Body of pancreas (tissue), 4 donors: ENCODE measurements around the gene ITGB1BP2. TPM values are rescaled to one million over a fixed set of nuclear protein-coding genes. Genes with fewer than 3 reads are reported as not detected.
"Not testable (repeated sequence)": the region's sequence is repeated elsewhere in the genome, so short reads cannot be mapped to it uniquely, and the experiment has no call there.

Experiments used
- ATAC-seq: fragments of 150-250 bp; one replicate; pipeline ENCODE4 v1.9.1; 2016
- DNase-seq, 4 donors: peaks; one replicate each; pipeline ENCODE4 v3.0.0-alpha.2; 2019
- H3K27ac ChIP-seq, 4 donors: fragments of 200-600 bp; sonication (generic); 1 replicate in 3 of 4; 2 replicates in 1 of 4; pipeline versions ENCODE4 v1.5.1 to v1.6.1; 2016 to 2019; ENCODE audit warnings: mild to moderate bottlenecking in 1 of 4, mixed read lengths in 1 of 4, moderate library complexity in 1 of 4
- H3K27me3 ChIP-seq, 2 donors: fragments of 200-600 bp; sonication (generic); one replicate each; pipeline ENCODE4 v1.6.0; 2016; ENCODE audit warnings: mild to moderate bottlenecking in 1 of 2
- H3K36me3 ChIP-seq, 2 donors: fragments of 200-600 bp; sonication (generic); replicated peaks in 1 of 2; 2 replicates each; pipeline ENCODE4 v1.5.1; 2016; ENCODE audit warnings: low read depth in 2 of 2; ENCODE audit not compliant: insufficient read depth in 1 of 2
- H3K4me1 ChIP-seq: fragments of 200-600 bp; sonication (generic); one replicate; pipeline ENCODE4 v1.6.0; 2016
- H3K4me3 ChIP-seq, 2 donors: fragments of 200-600 bp; sonication (generic); 1 replicate in 1 of 2; 2 replicates in 1 of 2; pipeline ENCODE4 v1.5.1; 2016 to 2019
- H3K9me3 ChIP-seq, 3 donors: fragments of 200-600 bp; sonication (generic); 1 replicate in 2 of 3; 2 replicates in 1 of 3; pipeline ENCODE4 v1.5.1; 2016
- CTCF ChIP-seq, 7 experiments: fragments of 450-650 bp in 4 of 7; fragments of 200-600 bp in 3 of 7; sonication (generic) in 3 of 7; IDR thresholded peaks; one replicate each; pipeline ENCODE4 v1.5.1; 2016 to 2019; ENCODE audit warnings: antibody characterized with exemption in 7 of 7
- POLR2A ChIP-seq, 3 donors: fragments of 450-650 bp; IDR thresholded peaks; one replicate each; pipeline ENCODE4 v1.6.1; 2016; ENCODE audit warnings: antibody characterized with exemption in 3 of 3, mild to moderate bottlenecking in 2 of 3
- WGBS, 2 donors: methylation state at CpG; one replicate each; pipeline ENCODE4 v1.1.5; 2017; 5-methylcytosine and 5-hydroxymethylcytosine counted together
- intact Hi-C: fragments of 100-400 bp; cut with DNase I; formaldehyde crosslinking; loops from one replicate; pipeline ENCODE4 v1.15.1; 2023
- total RNA-seq, 2 donors: library from RNA; depleted of rRNA; stranded (reverse); fragments of >200 nt; gene quantifications; one replicate each; pipeline ENCODE4 v1.1.0, GENCODE V29; 2016

Gene ITGB1BP2
- total RNA-seq, 2 donors from 2014 or later = 6.9 TPM; not detected in 1

GRCh38 chrX:71256051-71256450, 45.5 kb upstream of the ITGB1BP2 start:
- Histone ChIP-seq H3K27me3 (no peaks in the 10 kb centered on the region), H3K9me3 (no peaks in the 10 kb centered on the region), H3K27ac (peak overlapping the region in 3 of 4 donors; percentile 27 to 89 (median 88)), H3K4me1 (peaks cover 20% of the 10 kb centered on the region), H3K4me3 (no peak overlapping the region), H3K36me3 (no peaks in the 10 kb centered on the region)
- ATAC-seq (no peak), DNase-seq (no peak)
- intact Hi-C loops = no loop called here
- no peak for TF ChIP-seq CTCF (IDR thresholded peaks at IDR 0.05)
- TF ChIP-seq POLR2A (IDR thresholded peaks at IDR 0.05) = no peak
- WGBS, 2 donors = 73 to 86% methylated on average over 3 to 6 of the region's 6 CpGs

- Histone ChIP-seq H3K27ac (no peak overlapping the region), H3K4me3 (no peak overlapping the region), H3K27me3 (no peaks in the 10 kb centered on the region), H3K36me3 (no peaks in the 10 kb centered on the region), H3K9me3 (no peaks in the 10 kb centered on the region), H3K4me1 (peaks cover 20% of the 10 kb centered on the region)
- ATAC-seq (no peak), DNase-seq (no peak)
- intact Hi-C loops = no loop called here
- 92 to 100% methylated on average over 1 to 3 of the region's 4 CpGs for WGBS, 2 donors
- TF ChIP-seq POLR2A (IDR thresholded peaks at IDR 0.05) = no peak
- no peak for TF ChIP-seq CTCF (IDR thresholded peaks at IDR 0.05)
Measured at GRCh38 chrX:71256856-71257255, 44.7 kb upstream of the ITGB1BP2 start.

DNA sequence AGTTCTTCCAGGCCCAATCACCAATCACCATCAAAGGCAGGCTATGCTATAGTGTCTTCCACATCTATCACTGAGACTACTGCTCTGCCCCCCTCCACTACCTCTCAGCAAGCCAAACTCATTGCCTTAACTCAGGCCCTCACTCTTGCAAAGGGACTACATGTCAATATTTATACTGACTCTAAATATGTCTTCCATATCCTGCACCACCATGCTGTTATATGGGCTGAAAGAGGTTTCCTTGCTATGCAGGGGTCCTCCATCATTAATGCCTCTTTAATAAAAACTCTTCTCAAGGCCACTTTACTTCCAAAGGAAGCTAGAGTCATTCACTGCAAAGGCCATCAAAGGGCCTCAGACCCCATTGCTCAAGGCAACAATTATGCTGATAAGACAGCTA, 32.9 kb upstream of the ITGB1BP2 start:
- ATAC-seq, H3K9me3 ChIP-seq, intact Hi-C loops, H3K27ac ChIP-seq, H3K4me1 ChIP-seq, H3K36me3 ChIP-seq, H3K27me3 ChIP-seq, DNase-seq, H3K4me3 ChIP-seq: not testable (repeated sequence)

DNA sequence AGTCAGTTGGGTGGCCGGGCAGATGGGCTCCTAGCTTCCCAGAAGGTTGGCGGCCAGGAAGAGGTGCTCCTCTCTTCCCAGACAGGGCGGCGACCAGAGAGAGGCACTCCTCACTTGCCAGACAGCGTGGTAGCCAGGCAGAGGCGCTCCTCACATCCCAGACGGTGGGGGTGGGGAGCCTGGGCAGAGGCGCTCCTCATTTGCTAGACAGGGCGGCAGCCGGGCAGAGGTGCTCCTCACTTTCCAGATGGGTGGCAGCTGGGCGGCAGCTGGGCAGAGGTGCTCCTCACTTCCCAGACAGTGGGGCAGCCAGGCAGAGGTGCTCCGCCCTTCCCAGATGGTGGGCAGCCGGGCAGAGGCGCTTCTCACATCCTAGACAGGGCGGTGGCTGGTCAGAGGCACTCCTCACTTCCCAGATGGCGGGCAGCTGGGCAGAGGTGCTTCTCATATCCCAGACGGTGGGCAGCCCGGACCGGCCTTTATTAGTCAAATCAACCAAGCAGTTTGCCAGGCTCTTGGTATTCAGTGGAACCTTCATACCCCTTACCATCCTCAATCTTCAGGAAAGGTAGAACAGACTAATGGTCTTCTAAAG, 31.7 kb upstream of the ITGB1BP2 start:
- 96% methylated on average over 10 of the region's 19 CpGs; no CpG with 5 or more reads in 1 of the 2 donors for WGBS, 2 donors
- ATAC-seq = no peak
- Histone ChIP-seq H3K4me3 (no peak overlapping the region), H3K9me3 (no peaks in the 10 kb centered on the region), H3K27me3 (no peaks in the 10 kb centered on the region), H3K36me3 (no peaks in the 10 kb centered on the region), H3K4me1 (no peaks in the 10 kb centered on the region), H3K27ac (no peak overlapping the region)
- DNase-seq = no peak
- no peak for TF ChIP-seq CTCF (IDR thresholded peaks at IDR 0.05)
- no peak for TF ChIP-seq POLR2A (IDR thresholded peaks at IDR 0.05)
- intact Hi-C loops = no loop called here

DNA sequence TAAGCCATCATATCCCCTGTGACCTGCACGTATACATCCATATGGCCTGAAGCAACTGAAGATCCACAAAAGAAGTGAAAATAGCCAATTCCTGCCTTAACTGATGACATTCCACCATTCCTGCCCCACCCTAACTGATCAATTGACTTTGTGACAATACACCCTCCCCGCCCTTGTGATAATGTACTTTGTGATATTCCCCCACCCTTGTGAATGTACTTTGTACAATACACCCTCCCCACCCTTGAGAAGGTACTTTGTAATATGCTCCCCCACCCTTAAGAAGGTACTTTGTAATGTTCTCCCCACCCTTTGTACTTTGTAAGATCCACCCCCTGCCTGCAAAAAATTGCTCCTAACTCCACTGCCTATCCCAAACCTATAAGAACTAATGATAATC, 29.2 kb upstream of the ITGB1BP2 start:
- H3K36me3 ChIP-seq, ATAC-seq, H3K27ac ChIP-seq, H3K4me1 ChIP-seq, intact Hi-C loops, DNase-seq, H3K9me3 ChIP-seq, H3K4me3 ChIP-seq, H3K27me3 ChIP-seq: not testable (repeated sequence)
- 94 to 100% methylated on average over 2 of the region's 2 CpGs for WGBS, 2 donors

GRCh38 chrX:71281300-71281699, 20.2 kb upstream of the ITGB1BP2 start:
- intact Hi-C loops, H3K27ac ChIP-seq, ATAC-seq, H3K27me3 ChIP-seq, DNase-seq, H3K4me1 ChIP-seq, H3K36me3 ChIP-seq, H3K4me3 ChIP-seq, H3K9me3 ChIP-seq: not testable (repeated sequence)
- WGBS, 2 donors = 98 to 100% methylated on average over 1 to 11 of the region's 11 CpGs
